ENCODE data around the gene CADM4.

Gene CADM4

GRCh38 chr19:43631491-43631890, 8.2 kb downstream of the CADM4 start:
- DNase-seq, result no peak

- DNase-seq, result no peak
Measured at GRCh38 chr19:43628646-43629326, 10.9 kb downstream of the CADM4 start.

- no peak for DNase-seq
Measured at GRCh38 chr19:43626838-43627237, 12.8 kb downstream of the CADM4 start.

GRCh38 chr19:43625918-43626579, 13.6 kb downstream of the CADM4 start:
- DNase-seq, result peak; percentile 8

GRCh38 chr19:43624933-43625332, 14.7 kb downstream of the CADM4 start:
- peak; percentile 18 for DNase-seq

GRCh38 chr19:43623889-43624670, 15.6 kb downstream of the CADM4 start:
- DNase-seq, result no peak

- no peak for DNase-seq
Measured at GRCh38 chr19:43622956-43623355, 16.7 kb downstream of the CADM4 start.

- DNase-seq, result no peak
Measured at GRCh38 chr19:43622070-43622469, 17.6 kb downstream of the CADM4 start.

- DNase-seq, result no peak
Measured at GRCh38 chr19:43620061-43621001, 19.3 kb downstream of the CADM4 start.

GRCh38 chr19:43619262-43620060, 20.2 kb downstream of the CADM4 start, which contains the start of gene ZNF428:
ZNF428 (minus strand) TSS chr19:43619629; CDS start chr19:43614304, 5,325 bp downstream.
- DNase-seq, result peak; percentile 91

GRCh38 chr19:43618921-43619261, 20.8 kb downstream of the CADM4 start:
- DNase-seq, result peak; percentile 49

GRCh38 chr19:43616954-43617353, 22.7 kb downstream of the CADM4 start:
- DNase-seq, result no peak

- no peak for DNase-seq
Measured at GRCh38 chr19:43616306-43616705, 23.3 kb downstream of the CADM4 start.

- no peak for DNase-seq
Measured at GRCh38 chr19:43612374-43612773, 27.3 kb downstream of the CADM4 start.

- no peak for DNase-seq
Measured at GRCh38 chr19:43611788-43612187, 27.9 kb downstream of the CADM4 start, which contains the start of gene SRRM5. SRRM5 (plus strand) TSS chr19:43612088; CDS start chr19:43612122, 34 bp downstream.

- no peak for DNase-seq
Measured at GRCh38 chr19:43610493-43610892, 29.2 kb downstream of the CADM4 start.

GRCh38 chr19:43609872-43610271, 29.8 kb downstream of the CADM4 start:
- no peak for DNase-seq

- no peak for DNase-seq
Measured at GRCh38 chr19:43607238-43608205, 32.1 kb downstream of the CADM4 start.

- no peak for DNase-seq
Measured at GRCh38 chr19:43606569-43607229, 33.0 kb downstream of the CADM4 start.
